GM18498 (cell line): ENCODE results near the gene ZBTB7C.

Experiments used
- ATAC-seq: cut with Tn5 transposase; IDR thresholded peaks from one replicate; pipeline ENCODE4 v1.9.1; 2021; ENCODE audit warnings: mild to moderate bottlenecking, moderate library complexity; ENCODE audit not compliant: unreplicated experiment

ZBTB7C gene

DNA sequence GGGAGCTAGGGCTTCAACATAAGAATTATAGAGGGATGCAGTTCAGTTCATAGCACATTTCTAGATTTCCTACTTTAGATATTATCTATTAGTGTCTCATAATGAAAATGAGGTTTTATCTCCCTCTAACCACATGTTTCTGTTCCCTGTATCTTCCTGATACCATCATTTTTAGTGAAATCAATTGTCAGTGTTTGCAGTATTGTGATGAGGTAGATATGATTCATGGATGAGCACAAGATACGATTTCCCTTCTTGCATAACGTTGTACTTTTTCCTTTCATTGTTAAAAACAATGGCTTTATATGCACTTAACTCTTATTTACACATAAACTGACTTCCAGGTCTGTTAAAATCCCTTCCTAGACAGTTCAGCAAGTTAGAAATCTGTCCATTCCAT lies 211.4 kb downstream of the ZBTB7C start:
- ATAC-seq = no peak

GRCh38 chr18:48195787-48196186 lies 213.4 kb downstream of the ZBTB7C start:
- no peak for ATAC-seq

DNA sequence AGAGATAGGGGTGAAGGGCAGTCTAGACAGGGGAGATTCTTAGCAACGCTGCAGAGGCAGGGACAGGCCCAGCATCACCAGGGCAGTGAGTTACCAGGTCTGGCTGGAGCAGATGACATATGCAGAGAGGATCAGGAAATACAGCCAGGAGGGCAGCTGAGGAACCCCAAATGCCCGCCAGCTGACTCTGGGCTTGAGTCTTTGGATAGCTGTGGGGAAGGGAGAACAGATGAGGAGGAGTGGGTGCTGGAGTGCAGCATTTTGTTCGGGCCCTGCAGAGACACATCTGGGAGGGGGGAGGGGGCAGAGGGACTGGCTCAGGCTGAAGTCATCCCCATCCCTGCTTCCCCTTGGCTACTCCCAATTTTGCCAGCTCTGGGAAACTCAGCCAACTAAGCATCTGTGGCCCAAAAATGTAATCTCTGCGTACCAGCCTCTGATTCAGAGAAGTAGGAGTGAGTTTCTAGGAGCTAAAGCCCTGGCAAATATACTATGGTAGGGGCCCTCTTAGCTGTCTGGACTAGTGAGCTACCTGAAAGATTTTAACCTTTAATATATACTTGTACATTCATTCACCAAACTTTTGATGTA lies 214.5 kb downstream of the ZBTB7C start:
- no peak for ATAC-seq

DNA sequence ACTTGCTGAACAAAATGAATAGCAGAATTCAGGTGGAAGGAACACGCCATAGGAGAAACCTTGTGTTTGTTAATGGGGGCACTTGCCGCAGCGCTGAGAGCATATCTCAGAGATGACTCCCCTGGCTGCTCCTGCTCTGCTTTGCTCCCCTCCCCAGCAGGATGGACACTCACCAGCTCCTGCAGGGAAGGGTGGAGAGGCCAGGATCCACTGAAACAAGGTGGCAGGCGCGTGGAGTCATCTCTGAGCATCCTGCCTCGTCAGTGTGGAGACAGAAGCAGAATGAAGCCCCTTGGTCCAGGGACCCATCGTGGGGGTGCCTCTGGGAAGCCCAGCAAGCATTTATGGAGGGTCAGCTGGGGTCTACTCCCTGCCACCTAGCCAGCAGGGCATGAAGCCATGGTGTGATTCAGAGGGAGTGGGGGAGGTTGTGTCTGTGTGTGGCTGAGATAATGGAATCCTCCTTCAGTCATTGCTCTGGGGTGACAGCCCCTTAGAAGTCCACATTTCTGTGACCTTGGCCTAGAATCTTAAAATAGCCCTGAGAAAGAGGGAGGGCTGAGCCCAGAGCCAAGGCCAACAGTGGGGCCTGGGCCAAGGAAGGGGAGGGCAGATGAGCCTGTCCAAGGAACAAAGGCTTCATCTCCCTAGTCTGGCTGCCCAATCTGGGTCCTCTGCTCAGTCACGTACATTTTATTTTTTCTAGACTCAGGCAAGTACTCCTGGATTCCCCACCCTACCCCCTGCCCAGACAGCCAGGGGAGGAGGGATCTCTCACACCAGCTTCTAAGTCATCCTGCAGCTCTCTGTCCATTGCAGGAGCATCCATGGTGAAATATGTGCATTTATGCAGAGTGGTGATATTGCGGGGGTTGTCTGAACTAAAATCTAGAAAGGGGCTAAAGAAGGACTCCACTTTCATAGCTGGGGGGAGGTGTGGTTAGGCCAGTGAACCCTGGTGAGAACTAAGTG lies 215.4 kb downstream of the ZBTB7C start:
- ATAC-seq = no peak

DNA sequence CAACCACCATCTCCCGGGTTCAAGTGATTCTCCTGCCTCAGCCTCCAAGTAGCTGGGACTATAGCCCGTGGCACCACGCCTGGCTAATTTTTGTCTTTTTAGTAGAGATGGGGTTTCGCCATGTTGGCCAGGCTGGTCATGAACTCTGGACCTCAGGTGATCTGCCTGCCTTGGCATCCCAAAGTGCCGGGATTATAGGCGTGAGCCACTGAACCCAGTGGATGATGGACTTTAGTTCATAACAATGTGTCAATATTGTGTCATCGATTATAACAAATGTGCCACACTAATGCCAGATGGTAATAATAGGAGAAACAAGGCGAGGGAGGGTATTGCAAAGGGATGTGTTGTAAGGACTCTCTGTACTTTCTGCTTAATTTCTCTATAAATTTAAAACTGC lies 216.6 kb downstream of the ZBTB7C start:
- no peak for ATAC-seq

DNA sequence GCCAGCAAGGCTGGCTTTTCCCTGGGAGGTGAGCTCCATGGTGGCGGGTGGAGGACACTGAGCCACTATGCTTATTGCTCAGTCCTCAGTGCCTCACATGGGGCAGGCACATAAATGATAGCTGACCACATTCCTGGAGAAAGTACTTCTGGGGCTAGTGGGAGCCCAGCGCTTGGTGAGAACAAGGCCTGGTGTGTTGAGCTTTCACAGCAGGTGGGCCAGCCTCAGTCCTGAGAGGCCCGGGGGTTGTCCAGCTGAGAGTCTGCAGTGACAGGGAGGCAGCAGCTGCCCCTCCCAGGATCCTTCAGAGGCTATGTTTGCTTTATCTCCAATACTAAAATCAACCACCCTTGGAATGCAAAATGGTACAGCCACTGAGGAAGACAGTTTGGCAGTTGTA lies 217.7 kb downstream of the ZBTB7C start:
- ATAC-seq = no peak

- no peak for ATAC-seq
Observed at GRCh38 chr18:48190994-48191393, 218.2 kb downstream of the ZBTB7C start.

DNA sequence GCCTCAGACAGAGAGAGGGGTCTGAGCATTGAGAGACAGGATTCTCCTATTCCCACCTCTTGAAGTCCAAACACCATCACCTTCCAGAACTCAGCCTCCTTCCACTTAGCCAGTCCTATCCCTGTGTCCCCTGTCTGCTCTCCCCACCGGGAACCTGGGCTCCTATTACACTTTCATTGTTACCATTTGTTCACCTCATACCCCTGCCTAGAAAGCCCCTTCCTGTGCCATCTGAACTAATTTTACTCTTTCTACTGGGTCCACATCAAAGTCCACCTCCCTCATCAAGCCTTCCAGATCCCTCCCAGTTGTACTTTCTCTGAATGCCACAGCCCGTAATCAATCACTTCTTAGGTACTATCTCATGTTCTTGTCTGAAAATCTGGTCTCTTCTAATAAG lies 220.6 kb downstream of the ZBTB7C start:
- no peak for ATAC-seq

DNA sequence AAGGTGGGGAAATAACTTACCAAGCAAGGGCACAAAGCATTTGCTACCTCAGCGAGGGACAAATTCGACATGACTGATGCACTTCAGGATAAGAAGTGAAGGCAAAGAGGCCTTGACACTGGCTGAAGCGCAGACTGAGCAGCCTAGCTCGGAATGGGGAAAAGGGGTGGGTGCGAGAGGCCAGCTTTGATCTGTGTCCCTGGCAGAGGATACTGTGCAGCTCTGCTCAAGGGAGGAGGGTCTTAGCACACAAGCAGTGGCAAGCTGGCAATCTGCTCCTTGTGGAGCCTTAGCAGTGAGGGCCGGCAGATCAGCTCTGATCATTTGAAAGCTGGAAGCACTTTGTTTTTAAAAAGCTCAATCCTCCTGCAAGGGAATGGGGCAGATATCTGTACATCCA lies 222.3 kb downstream of the ZBTB7C start:
- no peak for ATAC-seq

DNA sequence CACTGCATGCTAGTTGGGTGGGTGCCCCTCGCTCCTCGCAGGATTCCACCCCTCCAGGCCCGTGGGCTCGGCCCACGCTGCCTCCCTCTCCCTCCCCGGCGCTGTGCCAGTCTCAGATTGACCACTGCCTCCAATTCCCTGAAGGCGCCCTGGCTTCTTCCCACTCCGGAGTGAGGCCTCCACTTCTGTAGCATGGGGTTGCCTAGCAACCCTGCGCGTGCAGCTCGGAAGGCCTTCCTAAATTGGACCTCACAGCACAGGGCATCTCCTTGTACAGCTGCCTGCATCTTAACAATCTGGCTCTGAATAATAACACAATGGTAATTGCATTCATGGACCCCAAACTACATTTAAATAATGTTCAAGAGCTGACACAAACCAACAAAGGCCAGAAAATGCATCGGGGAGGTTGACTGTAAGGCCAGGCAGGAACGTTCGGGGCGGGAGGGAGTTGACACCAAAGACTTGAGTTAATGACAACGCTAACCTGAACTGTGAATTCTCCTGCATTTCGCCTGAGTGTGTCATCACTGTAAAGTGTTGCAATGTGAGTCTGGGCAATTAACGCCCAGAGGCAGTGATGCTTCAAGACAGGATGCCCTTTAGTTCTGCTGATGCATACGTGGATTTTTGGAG lies 222.9 kb downstream of the ZBTB7C start:
- no peak for ATAC-seq

GRCh38 chr18:48184118-48184517 lies 225.1 kb downstream of the ZBTB7C start:
- no peak for ATAC-seq

- ATAC-seq = no peak
Observed at GRCh38 chr18:48183613-48184012, 225.6 kb downstream of the ZBTB7C start.

GRCh38 chr18:48182779-48183178 lies 226.4 kb downstream of the ZBTB7C start:
- ATAC-seq = no peak

GRCh38 chr18:48181857-48182256 lies 227.3 kb downstream of the ZBTB7C start:
- no peak for ATAC-seq

GRCh38 chr18:48181087-48181823 lies 227.9 kb downstream of the ZBTB7C start:
- no peak for ATAC-seq

- no peak for ATAC-seq
Observed at GRCh38 chr18:48179666-48180065, 229.5 kb downstream of the ZBTB7C start.

DNA sequence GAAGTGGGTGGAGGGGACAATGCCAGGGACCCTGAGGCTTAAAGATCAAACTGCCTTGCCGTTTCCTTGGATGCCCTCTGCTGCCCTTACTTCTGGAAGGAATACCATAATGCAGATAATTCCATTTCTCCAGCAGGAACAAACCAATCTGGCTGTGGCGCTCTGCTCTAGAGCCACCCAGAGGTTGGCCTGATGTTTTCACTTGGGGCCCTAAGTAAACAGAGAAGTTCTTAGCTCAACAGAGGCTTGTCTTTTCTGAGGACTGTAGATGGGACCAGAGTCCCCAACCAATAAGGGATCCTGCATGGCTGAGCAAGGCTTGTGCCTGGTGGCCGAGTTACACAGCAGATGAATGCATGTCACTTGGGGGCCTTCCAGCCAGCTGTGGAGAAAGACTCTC lies 230.2 kb downstream of the ZBTB7C start:
- ATAC-seq = no peak

DNA sequence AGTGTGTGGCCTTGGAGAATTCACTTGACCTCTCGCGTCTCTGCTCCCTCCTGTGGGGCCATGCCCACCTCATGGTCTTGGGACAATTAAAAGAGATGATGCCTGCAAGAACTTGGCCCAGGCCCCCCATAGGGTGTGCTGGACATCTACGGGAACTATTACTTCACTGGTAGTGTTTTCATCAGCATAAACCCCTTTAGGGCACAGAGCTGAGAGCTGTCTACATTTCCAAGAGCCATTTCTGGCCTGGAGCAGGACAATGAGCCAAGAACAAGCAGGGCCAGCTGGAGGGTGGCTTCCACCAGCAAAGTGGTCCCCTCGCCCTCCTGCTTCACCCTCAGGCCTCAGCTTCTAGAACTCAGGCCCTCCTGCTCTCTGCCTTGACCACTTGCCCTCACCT lies 232.3 kb downstream of the ZBTB7C start:
- ATAC-seq = no peak

- no peak for ATAC-seq
Observed at GRCh38 chr18:48173557-48173956, 235.6 kb downstream of the ZBTB7C start.

DNA sequence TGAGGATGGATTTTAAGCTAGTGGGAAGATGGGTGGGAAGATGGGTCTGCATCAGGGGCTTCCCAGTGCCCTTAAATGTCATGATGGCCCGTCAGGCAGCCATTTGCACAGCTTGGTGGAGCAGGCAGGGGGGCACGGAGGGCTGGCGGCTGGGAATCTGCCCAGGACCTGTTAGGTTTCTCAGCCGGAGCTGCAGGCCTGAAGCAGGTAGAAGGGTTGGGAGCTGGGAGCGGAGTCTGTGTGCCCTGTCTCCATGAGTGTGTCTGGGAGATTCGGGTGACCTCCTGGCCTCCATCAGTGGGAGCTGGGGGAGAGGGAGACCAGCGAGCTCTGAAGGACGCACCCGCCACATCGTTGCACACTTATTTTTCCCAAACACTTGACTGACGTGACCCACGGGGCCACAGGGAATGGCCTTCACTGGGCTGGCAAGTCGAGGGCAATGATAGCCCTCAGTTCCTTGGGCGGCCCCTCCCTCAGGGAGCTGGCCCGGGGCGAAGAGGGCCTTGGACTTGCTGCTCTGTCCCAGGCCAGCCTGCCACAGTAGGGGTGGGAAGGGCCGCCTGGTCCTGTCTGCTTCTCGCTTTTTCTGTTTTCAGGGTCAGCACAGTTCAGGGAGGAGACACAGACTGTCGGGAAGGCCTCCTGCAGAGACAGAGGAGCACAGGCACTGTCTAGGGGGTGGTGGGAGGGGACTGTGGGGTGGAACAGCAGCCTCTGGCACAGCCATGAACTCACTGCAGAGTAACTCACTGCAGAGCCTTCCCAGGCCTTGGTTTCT lies 236.8 kb downstream of the ZBTB7C start:
- no peak for ATAC-seq
